ENCODE results near the gene VWA3B.

DNA sequence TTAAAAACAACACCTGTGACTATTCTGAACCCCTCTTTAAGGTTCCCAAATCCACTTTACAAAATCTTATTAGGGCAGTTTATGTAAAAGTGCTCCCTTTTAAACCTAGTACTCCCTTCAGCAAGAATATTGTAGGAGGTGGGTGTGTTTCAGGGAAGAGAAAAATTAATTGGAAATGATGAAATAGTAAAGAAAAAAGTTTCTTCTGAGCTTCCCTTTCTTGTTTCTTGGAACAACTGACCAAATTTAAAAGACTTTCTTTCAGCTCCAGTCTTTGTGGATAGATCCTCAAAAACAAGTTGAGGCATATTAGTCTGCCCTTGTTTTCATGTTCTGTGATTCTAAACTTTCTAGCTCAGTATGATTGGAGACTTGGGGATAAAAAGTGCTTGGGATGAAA lies 3.0 kb downstream of the VWA3B start:
- no peak for TF ChIP-seq EZH2 (IDR thresholded peaks at IDR 0.05; ENCODE audit: insufficient read depth, low read length)
- TF ChIP-seq, protein P1, sequence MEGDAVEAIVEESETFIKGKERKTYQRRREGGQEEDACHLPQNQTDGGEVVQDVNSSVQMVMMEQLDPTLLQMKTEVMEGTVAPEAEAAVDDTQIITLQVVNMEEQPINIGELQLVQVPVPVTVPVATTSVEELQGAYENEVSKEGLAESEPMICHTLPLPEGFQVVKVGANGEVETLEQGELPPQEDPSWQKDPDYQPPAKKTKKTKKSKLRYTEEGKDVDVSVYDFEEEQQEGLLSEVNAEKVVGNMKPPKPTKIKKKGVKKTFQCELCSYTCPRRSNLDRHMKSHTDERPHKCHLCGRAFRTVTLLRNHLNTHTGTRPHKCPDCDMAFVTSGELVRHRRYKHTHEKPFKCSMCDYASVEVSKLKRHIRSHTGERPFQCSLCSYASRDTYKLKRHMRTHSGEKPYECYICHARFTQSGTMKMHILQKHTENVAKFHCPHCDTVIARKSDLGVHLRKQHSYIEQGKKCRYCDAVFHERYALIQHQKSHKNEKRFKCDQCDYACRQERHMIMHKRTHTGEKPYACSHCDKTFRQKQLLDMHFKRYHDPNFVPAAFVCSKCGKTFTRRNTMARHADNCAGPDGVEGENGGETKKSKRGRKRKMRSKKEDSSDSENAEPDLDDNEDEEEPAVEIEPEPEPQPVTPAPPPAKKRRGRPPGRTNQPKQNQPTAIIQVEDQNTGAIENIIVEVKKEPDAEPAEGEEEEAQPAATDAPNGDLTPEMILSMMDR (IDR thresholded peaks at IDR 0.05; ENCODE audit: insufficient read depth, low read depth, low read length): no peak

Measured in astrocyte (in vitro differentiated cells and primary cell).